B cell (primary cell): Measurements from ENCODE around the gene IL11RA.

Experiments
- EZH2 ChIP-seq: IDR thresholded peaks from 2 replicates; pipeline ENCODE4 v1.6.1; 2012; ENCODE audit warnings: borderline replicate concordance, low read depth, mild to moderate bottlenecking, moderate library complexity, low read length; ENCODE audit not compliant: insufficient read depth, poor library complexity, severe bottlenecking
- TF ChIP-seq, protein P1 (sequence below): fragments of 200-600 bp; IDR thresholded peaks from one replicate; pipeline ENCODE4 v1.8.0; 2022; ENCODE audit warnings: antibody characterized with exemption, mild to moderate bottlenecking

DNA sequence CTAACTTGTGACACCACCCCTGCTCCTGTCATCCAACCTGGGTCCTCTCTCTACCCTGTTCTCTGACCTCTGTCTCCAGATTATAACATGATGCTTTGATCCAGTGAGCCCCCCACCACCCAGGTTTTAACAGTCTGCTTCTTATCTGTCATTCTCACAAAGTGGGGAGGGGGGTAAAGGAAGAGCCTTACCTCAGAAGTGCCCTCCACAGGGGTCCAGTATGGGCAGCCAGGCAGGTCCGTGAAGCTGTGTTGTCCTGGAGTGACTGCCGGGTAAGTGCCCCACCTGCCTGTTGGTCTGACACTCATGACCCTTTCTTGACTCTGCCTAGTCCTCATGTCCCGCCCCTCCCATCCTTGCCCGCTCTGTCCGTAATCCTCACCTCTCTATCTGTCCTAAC lies 3.4 kb downstream of the IL11RA start:
- TF ChIP-seq, protein P1, sequence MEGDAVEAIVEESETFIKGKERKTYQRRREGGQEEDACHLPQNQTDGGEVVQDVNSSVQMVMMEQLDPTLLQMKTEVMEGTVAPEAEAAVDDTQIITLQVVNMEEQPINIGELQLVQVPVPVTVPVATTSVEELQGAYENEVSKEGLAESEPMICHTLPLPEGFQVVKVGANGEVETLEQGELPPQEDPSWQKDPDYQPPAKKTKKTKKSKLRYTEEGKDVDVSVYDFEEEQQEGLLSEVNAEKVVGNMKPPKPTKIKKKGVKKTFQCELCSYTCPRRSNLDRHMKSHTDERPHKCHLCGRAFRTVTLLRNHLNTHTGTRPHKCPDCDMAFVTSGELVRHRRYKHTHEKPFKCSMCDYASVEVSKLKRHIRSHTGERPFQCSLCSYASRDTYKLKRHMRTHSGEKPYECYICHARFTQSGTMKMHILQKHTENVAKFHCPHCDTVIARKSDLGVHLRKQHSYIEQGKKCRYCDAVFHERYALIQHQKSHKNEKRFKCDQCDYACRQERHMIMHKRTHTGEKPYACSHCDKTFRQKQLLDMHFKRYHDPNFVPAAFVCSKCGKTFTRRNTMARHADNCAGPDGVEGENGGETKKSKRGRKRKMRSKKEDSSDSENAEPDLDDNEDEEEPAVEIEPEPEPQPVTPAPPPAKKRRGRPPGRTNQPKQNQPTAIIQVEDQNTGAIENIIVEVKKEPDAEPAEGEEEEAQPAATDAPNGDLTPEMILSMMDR = no peak
- TF ChIP-seq EZH2 = no peak
